NCI-H2171 (cell line): Measurements from ENCODE around the gene CADM2.

Source experiments
- DNase-seq: peaks from one replicate; lab custom pipeline; 2025; lab: John Stamatoyannopoulos, UW

CADM2 gene

DNA sequence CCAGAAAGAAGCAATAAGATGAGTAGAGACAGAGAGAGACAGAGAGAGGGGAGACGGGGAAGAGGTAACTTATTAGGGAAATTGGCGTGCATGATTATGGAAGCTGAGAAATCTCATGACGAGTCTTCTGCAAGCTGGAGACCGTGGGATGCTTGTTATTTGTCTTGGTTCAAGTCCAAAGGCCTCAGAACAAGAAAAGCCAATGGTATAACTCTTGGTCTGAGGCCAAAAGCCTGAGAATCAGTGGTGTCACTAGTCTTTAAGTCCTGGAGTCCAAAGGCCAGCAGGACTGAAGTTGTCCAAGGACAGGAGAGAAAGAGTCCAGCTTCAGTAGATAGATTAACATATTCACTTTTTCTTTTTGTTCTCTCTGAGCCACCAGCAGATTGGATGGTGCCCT, 613.6 kb downstream of the CADM2 start:
- DNase-seq: no peak

DNA sequence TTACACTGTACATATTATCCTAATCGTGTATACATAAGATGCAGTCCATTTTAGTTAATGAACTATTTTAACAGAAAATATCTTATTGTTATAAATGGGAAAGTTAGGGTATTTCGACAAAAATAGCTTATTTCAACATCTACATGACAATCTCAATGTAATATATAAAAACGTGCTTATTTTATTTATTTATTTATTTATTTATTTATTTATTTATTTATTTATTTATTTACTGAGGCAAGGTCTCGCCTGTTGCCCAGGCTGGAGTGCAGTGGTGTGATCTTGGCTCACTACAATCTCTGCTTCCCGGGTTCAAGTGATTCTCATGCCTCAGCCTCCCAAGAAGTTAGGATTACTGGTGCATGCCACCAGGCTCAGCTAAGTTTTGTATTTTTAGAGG, 614.2 kb downstream of the CADM2 start:
- no peak for DNase-seq

DNA sequence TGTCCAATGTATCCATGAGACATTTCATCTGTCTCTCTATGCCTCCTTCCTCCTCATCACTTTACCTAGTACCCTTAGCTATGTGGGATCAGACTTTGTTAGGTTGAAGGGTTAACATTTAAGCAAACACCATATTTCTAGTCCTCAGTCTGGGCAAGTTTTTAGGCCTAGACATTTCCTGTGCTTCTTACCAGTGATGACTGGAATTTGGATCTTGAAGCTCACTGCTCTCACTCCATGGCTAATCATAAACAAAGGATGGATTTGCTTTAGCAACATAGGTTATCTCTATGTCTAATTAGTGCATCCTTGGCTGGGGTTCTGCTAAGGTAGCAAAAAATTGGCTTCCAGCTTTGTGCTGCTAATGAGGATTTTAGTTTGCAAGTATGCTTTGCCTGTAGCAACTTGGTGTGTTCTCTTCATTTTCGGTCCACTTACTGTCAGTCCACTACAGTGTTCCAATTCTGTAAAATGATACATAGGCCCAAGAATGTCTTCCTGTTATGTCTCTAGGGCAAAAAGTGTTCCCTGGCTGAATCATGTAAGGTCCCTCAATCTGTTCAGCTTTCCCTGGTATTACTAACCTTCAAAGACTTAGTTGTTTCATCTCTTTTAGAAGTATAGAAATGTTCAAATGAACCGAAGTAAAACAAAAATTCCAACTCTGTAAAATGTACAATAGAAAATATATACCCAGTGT, 615.4 kb downstream of the CADM2 start:
- DNase-seq: no peak

DNA sequence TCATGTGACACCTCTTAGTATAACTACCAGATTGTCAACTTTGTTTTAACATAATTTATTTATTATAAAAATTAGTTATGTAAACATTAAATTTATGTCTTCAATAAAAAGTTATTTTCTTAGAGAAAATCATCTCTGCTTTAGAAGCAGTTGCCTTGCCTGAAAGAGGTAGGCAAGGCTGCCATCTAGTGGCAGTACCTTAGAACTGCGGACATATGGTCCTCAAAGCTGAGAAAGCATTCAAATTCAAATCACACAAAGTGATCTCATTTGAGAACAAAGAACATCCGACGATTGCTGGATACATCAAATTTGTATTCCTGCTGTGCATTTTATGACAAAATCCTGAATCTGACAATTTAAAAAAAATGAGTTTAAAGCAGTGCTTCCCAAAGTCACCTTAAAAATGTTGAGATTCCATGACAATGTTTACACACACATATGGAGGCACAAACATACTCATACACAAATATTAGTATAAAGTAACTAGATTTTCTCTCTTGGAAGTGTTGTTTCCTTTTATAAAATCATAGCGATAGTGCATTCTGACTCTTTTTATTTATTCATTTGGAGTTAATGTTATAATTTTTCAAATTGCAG, 617.4 kb downstream of the CADM2 start:
- DNase-seq: no peak

DNA sequence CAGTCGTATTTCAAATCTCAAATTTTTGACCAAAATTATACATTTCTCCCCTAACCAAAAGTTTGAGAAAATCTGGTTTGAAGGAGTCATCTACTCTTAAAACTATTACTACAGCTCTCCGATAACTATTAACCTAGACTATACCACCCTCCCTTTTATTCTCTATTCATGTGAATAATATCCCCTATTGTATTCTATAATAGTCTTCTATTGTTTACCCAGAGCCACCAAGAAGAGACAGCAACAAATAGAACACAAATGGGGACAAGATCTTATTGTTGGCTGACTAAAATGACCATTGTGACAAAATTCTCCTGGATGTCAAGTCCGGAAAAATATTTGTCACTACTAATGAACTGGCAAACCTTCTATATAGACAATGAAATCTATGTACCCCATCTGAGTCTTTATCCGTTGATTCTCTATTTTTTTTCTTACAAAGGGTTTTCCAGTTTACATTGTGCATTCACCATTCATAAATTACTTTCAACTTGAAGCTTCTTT, 618.0 kb downstream of the CADM2 start:
- no peak for DNase-seq

DNA sequence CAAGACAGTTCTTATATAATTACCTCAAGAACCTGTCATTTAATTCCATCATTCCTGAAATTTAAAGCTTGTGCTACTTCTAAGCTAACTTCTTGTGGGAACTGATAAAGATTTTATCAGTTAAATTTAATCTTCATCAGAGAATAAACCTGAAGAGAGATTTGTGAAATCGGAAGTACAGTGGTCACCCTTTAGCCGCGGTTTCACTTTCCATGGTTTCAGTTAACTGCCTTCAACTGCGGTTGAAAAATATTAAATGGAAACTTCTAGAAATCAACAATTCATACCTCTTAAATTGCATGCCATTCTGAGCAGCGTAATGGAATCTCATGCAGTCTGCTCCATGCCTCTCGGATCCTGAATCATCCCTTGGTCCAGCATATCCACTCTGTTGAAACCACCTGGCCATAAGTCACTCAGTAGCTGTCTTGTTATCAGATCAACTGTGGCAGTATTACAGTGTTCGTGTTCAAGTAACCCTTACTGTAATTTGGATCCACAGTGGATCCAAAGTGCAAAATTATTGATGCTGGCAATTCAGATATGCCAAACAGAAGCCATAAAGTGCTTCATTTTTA, 626.1 kb downstream of the CADM2 start:
- DNase-seq: no peak

DNA sequence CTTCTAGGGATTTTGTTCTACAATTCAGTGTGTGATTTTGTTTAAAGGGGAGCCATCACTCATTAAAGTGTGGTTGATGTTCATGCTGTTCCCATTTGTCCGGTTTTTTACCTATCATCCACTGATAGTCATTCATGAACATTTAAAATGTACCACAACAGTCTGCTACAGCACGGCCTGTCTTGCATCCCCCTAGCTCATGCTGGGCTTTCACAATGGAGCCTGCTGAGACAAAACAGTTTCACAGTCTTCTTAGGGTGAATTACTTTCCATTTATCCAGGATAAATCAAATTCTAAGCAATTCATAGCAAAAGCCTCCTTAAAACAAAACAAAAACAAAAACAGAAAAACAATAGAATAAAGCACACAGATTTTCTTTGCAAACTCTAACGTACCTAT, 627.2 kb downstream of the CADM2 start:
- no peak for DNase-seq

DNA sequence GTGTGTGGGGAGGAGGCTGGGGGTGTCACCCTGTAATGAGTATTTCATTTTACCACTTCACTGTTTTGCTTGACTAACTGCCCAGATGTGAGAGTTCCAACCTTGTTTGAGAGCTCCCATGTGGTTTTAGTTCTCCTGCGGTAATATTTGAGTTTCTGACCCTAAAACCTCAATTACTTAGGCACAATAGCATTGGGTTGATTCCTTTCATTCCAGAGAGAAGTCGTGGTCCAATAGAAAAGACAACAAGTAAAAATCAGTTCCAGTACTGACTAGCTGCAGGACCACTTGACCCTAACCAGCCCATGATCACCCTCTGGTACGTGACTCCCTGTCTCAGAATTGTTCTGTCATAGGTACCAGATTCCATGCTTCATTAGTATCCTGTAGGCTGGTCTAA, 630.4 kb downstream of the CADM2 start:
- no peak for DNase-seq

DNA sequence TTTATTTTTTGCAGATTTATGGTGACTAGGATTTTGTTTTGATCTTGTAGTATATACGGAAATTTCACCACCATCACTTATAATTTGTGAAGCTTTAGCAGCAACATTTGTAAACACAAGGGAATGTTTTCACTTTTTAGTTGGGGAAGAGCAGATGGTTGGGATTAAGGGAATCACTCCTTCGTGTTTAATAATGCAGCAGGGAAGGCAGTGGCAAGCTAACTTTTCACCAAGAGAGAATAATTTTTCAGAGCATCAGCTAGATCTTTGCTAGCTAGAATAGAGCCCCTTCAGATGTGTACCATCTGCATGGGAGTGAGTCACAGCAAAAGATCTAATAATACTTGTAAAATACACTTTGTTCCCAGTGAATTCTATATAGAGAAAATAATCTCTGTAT, 632.7 kb downstream of the CADM2 start:
- DNase-seq: no peak

DNA sequence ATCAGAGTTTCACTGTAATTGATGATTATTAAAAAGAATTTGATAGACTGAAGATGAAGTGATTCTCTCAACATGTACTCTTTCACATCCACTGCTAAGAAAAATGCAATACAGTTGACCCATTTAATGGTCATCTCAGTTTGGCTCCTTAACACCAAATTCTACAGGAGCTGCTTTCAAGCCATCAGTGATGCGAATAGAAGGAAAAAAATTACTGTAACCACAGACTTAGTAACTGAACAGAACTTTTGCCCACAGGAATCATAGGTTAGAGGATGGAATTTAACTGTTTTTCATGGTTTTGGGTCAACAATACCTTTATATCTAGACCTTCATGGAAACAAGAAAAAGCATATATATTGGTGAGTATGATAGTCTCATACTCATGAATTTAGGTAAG, 633.5 kb downstream of the CADM2 start:
- no peak for DNase-seq

DNA sequence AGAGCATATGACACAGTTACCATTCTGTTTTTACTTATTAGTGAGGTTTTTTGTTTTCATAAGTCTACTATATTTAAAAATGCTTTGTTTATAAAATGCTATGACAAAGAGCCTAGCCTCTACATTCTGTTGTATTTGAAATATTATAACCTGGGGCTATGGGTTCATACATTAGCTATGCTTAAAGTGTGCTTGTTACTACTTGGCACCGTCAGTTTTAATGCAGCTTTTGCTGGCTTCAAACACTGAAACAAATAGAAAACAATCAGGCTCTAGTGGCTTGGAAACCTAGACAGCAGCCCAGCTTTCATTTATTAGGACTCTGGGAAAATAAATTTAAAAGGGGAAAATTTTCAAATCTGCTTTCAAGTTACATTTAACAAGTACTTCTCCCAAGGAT, 635.9 kb downstream of the CADM2 start:
- no peak for DNase-seq

DNA sequence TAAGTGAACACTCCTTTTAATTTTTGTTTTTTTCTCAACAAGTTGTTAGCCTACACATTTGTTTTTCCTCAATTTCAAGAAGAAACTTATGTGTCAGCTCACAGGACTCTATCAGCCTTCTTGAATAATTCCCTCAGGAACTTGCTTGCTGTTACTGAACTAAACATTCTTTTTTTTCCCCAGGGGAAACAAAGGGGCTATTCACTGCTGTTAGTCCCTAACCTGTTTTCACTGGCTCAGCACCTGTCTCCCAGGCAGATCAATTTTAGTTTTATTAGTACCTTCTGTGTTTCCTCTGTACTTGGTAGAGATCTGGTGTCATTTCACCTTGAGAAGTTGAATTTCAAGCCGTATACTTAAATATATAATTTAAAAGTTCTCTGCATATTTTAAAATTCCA, 644.6 kb downstream of the CADM2 start:
- DNase-seq: peak; percentile 12

DNA sequence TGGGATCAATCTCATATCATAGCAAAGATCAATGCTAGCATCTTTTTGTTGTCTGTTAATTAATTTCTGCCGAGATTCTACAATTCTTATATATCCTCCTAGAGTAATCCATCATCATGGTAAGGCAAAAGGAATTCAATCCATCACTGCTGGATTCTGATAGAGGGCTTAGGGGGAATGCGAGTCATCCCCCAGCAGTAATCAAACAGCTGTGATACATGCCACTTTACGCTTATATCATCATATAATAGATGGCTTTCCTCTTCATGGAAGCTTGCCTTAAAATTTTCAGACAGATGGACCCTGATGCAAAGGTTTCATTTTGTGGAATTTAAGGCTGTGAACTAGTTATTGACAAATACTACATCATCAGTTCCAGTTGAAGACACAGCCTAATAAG, 645.9 kb downstream of the CADM2 start:
- DNase-seq: no peak

DNA sequence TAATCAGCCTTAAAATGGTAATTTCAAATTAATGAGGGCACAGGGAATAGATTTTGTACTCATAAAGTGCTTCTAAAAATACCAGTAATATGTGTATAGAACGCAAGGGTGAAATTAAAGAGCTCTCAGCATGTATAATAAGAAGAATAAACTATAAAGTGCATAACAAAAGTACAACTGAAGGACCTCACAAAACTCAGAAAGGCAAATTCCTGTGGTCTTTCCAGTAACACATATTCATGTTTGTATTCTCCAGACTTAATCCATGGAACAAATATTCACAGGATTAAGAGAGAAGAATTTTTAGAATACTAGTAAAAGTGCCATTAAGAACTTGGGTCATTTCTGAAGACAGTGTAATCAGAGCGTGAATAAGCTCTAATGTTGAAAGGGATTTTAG, 646.3 kb downstream of the CADM2 start:
- DNase-seq: no peak

DNA sequence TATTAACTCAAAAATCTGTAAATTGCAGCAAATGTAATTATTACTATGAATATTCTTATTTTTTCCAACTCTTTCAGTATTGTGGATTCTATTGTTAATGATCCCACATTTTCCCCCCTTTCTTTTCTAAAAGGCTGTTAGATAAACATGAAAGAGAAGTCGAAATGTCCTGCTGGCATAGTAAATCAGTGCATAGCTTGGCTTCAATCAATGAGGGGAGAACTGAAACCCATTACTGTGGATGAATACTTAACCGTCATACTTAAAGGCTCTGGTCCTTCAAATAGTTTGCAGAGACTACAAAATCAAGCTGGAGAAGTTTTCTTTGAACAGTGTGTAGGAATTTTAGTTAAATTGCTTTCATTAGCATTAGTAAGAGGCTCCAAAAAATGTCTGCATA, 667.9 kb downstream of the CADM2 start:
- no peak for DNase-seq

DNA sequence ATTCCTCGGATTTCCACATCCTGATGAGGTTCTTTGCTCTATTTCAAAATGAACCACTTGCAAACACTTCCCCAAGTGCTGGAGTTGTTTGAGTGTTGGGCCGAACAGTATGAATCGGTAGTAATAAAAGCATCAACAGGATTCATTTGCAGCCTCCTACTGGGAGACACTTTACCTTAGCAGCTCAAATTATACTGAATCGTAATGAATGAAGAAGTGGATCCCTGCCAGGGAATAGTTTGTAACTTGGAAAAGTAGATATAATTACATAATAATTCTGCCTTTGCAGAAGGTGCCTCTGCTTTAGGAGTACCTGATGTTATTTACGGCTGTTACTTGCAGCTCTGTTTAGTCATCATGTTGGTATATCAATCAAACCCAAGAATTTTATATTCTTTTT, 669.1 kb downstream of the CADM2 start:
- DNase-seq: no peak

DNA sequence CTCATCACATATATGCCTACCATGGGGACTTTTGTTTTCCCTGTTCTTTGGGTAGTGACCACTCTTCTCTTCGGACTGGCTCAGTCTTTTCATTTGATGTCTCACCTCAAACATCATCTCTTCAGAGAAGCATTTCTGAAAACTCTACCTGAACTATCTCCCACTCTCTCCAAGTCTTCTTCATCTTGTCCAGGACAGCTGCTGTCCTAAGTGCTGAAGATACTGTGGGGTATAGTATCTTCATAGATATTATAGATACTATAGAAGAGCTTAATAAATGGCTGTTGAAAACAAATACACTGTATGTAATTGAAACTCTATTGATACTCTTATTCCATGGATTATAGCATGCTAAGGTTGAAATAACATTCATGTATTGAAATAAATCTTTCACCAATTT, 672.3 kb downstream of the CADM2 start:
- no peak for DNase-seq

DNA sequence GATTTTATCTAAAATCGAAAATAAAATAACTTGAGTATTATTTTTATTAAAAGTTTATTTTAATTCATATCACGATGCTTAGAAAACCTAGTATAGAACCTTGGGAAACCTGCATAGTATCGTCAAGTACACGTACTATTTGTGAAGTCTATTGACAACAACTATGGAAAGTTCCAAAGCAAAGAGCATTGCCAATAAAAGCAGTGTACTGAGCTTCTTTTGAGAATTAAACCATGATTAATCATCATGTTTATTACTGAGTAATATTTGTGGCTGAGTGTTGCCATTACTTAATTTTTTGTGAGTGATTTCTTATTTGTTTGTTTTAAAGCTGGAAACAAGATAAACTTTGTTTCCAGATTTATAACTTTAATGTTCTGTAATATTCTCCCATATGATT, 674.1 kb downstream of the CADM2 start:
- no peak for DNase-seq

DNA sequence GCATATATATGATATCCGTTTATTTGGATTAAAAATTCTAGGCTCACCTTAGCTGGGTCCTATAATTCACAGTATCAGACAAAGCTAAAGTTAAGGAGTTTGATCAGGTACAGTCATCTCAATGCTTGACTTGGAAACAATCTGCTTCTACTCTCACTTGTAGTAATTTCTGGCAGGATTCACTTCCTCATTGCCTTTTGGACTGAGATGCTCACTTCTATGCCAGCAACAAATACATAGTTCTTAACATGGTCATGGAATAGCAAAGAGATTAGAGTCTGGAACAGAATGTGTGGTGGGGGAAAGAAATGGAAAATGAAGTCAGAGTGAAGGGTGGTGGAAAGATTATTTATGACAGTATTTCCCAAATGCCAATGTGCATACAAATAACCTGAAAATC, 693.6 kb downstream of the CADM2 start:
- no peak for DNase-seq

DNA sequence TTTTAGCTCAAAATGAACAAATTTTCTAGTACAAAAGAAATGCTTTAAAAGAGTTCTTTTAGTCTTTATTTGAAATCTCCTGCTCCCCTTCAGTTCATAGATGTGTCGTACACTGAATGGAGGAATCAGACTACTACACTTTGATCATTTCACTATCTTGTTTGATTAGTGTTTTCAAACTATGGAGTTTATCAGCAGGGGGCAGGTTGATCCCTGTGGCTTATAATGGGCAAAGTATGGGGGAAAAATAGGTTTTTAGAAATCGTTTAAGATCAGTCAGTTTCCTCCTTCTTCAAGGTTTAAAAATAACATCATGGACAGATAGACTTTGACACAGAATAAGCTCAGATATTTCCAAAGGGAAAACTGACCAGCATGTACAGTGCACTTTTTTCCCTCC, 701.7 kb downstream of the CADM2 start:
- no peak for DNase-seq

DNA sequence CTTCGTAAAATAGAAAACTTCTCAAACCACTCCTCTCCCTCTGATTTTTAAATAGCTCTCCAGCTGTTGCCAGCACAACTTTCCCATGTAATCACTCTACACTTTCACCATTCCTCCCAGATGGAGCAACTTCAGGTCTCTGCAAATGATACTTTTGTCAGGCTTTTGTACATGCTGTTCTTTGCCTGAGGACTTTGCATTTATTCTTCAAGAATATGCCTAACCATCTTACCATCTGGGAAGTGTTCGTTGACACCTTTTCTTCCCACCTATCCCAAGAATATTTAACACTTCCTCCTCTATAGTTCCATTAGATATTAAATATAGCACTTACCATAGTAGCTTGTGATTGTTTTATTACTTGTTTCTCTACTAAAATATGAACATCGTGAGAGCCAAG, 703.7 kb downstream of the CADM2 start:
- DNase-seq: no peak

DNA sequence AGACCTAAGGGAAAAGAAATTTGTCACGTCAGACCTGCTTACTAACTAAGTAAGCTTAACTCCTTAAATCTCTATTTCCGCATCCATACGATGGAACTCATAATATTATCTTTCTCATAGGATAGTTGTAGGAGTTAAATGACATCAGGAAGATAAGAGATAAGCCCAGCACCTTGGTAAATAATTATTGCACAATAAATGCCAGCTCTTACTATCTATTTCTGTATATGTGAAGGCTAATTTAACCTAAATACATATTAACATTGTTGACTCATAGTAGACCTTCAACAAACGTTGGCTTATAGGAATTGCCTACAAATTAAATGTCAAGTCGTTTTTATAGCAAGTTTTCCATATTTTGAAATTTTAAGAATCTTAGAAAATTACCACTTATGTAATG, 709.0 kb downstream of the CADM2 start:
- no peak for DNase-seq

DNA sequence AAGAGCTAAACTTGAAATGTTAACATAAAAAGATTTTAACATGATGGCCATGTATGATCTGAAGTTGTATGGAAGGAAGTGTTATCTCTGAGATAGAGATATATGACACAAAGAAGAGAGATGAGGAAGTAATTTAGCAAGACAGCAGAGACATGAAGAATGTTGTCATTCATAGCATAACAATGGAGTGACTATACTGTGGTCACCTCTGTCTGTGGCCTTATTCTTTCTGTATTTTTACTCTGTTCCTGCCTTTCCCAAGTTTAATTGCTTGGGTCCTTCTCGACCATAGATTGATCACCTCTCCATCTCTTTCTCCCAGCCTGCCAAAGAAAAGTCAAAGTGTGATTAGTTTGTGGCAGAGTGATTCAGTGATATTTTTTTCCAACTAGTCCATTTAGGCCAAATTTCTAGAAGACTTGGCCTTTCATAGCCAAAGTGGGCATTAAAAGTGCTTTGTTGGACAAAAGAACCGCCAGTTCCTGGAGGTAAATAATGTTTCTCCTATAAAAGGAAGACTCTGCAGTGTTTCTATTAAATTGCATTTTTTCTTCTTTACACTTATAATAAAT, 711.9 kb downstream of the CADM2 start:
- DNase-seq: no peak
